ENCODE data around the gene FTSJ3. TPM values are rescaled to one million over a fixed set of nuclear protein-coding genes. Genes with fewer than 3 reads are reported as not detected.
A peak's percentile ranks its signal among the peaks of the same experiment; 100 is the strongest.

FTSJ3 gene
- total and polyA plus RNA-seq, 2 of the 13 experiments (the other 11 are each of a cell fraction or from before 2014, with no cell fraction given) = 26.0 to 64.2 TPM

DNA sequence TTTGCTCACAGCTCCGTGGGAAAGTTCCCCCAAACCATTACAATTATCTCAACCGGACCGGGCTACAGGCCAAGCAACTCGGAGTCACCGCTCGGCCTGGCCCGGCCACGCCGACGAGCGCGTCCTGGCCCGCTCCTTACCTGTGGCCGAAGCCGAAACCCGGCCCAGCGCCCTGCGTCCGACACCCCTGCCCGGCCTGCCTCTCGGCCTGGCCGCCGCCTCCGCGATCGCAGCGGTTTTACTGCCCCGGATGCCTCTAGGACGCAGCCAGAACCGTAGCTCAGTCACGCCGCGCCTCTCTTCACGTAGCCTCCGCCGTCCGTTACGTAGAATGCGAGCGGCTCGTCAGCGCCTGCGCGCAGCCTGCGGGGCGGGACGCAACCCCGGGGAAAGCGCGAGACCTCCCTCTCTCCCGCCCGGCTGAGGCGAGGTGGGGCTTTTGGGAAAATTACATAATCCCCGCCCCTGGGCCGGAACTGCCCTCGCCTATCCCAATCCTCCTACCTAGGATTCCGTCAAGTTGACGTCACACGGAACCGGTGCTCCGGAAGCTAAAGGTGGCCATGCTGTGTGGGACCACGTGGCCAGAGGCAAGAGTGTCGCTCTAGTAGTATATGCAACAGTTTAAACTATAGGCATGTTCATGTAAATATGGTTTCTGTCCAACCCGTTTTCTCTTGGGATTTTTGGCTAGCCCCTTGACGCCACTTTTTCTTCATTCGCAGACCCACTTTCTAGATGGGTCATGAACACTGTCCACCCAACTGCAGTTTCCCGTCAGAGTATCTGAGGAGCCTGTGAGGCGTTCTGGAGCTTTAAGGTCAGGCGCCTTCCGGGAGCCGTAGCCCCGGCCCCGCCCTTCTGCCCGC lies 54.0 kb downstream of the FTSJ3 start, which contains the start of gene CCDC47 (continued):
- TF ChIP-seq KLF16 (CRISPR knock-in tag; IDR thresholded peaks at IDR 0.05) (peak in 1 of 2 experiments; percentile 95; a peak in 2 of 4 replicates), ZNF563 (CRISPR knock-in tag; IDR thresholded peaks at IDR 0.05) (peak; percentile 75), ZNF589 (CRISPR knock-in tag; conservative IDR thresholded peaks at IDR 0.05) (no peak; the same call in none of the 2 replicates), ZNF850 (CRISPR knock-in tag; conservative IDR thresholded peaks at IDR 0.05) (peak; percentile 94; the same call in 1 of the 2 replicates), HHEX (CRISPR knock-in tag; IDR thresholded peaks at IDR 0.05) (0 out of 2 replicates have a peak, but pooled peaks have one; percentile 5), TRIM24 (CRISPR knock-in tag; IDR thresholded peaks at IDR 0.05) (no peak), ZFP82 (CRISPR knock-in tag; IDR thresholded peaks at IDR 0.05; ENCODE audit: borderline replicate concordance) (peak; percentile 98), ATF7-NPFF (CRISPR knock-in tag; IDR thresholded peaks at IDR 0.05; ENCODE audit: low read depth) (peak; percentile 95), MTA1 (CRISPR knock-in tag; IDR thresholded peaks at IDR 0.05; ENCODE audit: borderline replicate concordance) (peak; percentile 84), HOXA5 (CRISPR knock-in tag; IDR thresholded peaks at IDR 0.05) (peak; percentile 91), ZBTB43 (CRISPR knock-in tag; conservative IDR thresholded peaks at IDR 0.05) (peak; percentile 80; the same call in 1 of the 2 replicates), FOXC1 (CRISPR knock-in tag; IDR thresholded peaks at IDR 0.05; ENCODE audit: borderline replicate concordance) (peak; percentile 87; the same call in 1 of the 2 replicates), NFRKB (IDR thresholded peaks at IDR 0.05) (no peak), NR3C1 (CRISPR knock-in tag; IDR thresholded peaks at IDR 0.05) (no peak), ZNF282 (IDR thresholded peaks at IDR 0.05; ENCODE audit: partially characterized antibody) (no peak), ZNF33A (CRISPR knock-in tag; IDR thresholded peaks at IDR 0.05; ENCODE audit: borderline replicate concordance) (peak; percentile 58; the same call in 1 of the 2 replicates), TSC22D2 (CRISPR knock-in tag; IDR thresholded peaks at IDR 0.05; ENCODE audit: borderline replicate concordance) (no peak; the same call in none of the 2 replicates), TCF7 (IDR thresholded peaks at IDR 0.05; ENCODE audit: low read depth) (no peak), SPEN (CRISPR knock-in tag; IDR thresholded peaks at IDR 0.05; ENCODE audit: low read depth) (peak; percentile 88), ZNF839 (CRISPR knock-in tag; IDR thresholded peaks at IDR 0.05; ENCODE audit: borderline replicate concordance) (peak; percentile 29; the same call in 1 of the 2 replicates), MIER2 (CRISPR knock-in tag; IDR thresholded peaks at IDR 0.05) (no peak), KDM5A (IDR thresholded peaks at IDR 0.05; ENCODE audit: borderline replicate concordance, low read length) (peak; percentile 71; the same call in 1 of the 2 replicates), MBD4 (IDR thresholded peaks at IDR 0.05; ENCODE audit: borderline replicate concordance, low read length) (no peak), FIP1L1 (IDR thresholded peaks at IDR 0.05; ENCODE audit: borderline replicate concordance, insufficient read depth, low read depth, low read length) (no peak), ZNF616 (CRISPR knock-in tag; IDR thresholded peaks at IDR 0.05; ENCODE audit: low read depth) (0 out of 2 replicates have a peak, but pooled peaks have one; percentile 25), ZNF230 (CRISPR knock-in tag; IDR thresholded peaks at IDR 0.05) (peak; percentile 75; the same call in 1 of the 2 replicates)
- TF ChIP-seq, protein P1, sequence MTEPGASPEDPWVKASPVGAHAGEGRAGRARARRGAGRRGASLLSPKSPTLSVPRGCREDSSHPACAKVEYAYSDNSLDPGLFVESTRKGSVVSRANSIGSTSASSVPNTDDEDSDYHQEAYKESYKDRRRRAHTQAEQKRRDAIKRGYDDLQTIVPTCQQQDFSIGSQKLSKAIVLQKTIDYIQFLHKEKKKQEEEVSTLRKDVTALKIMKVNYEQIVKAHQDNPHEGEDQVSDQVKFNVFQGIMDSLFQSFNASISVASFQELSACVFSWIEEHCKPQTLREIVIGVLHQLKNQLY (CRISPR knock-in tag; IDR thresholded peaks at IDR 0.05) = peak; percentile 59; the same call in 1 of the 2 replicates

Measured in HepG2 (cell line).